Measurements from ENCODE around the gene WNT7B.

The WNT7B gene

DNA sequence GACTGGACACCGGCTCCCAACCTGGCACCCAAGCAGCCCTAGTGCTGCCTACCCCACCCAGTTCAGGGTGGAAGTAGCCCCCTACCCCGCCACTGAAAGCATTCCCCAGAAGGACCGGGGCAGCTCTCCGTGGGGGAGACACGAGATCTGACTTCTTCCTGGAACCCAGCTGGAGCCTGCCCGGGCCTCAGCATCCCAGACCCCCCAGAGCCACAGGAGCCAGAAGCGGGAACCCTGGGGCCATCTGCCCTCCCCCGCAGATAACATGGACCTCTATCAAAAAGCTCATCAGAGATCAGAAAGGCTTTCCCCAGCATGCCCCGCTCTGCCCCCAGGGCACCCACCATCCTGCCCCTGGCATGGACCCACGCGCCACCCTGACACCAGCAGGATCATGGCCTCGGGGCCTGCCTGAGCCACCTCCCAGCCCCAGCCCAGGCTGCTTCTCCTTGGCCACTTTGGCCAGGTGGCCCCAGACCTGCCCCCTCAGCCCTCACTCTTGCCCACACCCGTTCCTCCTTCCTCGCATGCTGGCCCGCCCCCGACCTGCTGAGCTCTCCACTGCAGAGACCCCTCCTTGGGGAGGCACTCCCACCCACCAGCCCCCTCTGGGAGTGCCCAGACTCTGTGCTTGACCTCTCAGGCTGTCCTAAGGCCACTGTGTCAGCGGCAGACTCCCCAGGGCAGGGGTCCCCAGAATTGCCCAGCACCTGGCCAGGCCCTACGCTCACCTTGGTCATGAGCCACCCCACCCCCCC lies 17.1 kb downstream of the WNT7B start:
- TF ChIP-seq, protein P1, sequence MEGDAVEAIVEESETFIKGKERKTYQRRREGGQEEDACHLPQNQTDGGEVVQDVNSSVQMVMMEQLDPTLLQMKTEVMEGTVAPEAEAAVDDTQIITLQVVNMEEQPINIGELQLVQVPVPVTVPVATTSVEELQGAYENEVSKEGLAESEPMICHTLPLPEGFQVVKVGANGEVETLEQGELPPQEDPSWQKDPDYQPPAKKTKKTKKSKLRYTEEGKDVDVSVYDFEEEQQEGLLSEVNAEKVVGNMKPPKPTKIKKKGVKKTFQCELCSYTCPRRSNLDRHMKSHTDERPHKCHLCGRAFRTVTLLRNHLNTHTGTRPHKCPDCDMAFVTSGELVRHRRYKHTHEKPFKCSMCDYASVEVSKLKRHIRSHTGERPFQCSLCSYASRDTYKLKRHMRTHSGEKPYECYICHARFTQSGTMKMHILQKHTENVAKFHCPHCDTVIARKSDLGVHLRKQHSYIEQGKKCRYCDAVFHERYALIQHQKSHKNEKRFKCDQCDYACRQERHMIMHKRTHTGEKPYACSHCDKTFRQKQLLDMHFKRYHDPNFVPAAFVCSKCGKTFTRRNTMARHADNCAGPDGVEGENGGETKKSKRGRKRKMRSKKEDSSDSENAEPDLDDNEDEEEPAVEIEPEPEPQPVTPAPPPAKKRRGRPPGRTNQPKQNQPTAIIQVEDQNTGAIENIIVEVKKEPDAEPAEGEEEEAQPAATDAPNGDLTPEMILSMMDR (IDR thresholded peaks at IDR 0.05; ENCODE audit: control extremely low read depth, extremely low read depth, low read depth, missing control alignments): no peak
- ChIA-PET CTCF (interaction anchor here (1.0 kb wide), 1 partner anchor 297 kb away, joined by 3 read pairs; no protein-coding TSS in a partner anchor), POLR2A (no interaction called here)
- DNase-seq (ENCODE audit: extremely low spot score): no peak

DNA sequence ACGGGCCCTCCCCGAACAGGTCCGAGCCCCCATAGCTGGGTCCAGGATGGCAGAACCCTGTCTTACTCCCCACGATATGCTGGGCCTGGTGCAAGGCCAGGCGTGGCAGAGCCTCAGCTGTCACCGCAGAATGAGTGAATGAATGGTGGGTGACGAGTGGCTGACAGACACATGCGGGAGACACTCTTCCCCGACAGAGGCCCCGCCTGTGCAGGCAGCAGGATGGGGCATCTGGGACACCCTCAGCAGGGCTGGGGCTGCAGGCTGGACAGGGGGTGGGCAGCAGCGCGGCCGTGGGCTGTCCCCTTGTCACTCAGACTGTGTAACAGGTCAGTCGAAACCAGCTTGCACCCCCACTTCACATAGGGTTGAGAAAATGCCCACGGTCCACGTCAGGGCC lies 18.0 kb downstream of the WNT7B start:
- ChIA-PET POLR2A (no interaction called here), CTCF (no interaction called here)
- TF ChIP-seq, protein P1 (IDR thresholded peaks at IDR 0.05; ENCODE audit: control extremely low read depth, extremely low read depth, low read depth, missing control alignments): no peak
- DNase-seq (ENCODE audit: extremely low spot score): no peak

DNA sequence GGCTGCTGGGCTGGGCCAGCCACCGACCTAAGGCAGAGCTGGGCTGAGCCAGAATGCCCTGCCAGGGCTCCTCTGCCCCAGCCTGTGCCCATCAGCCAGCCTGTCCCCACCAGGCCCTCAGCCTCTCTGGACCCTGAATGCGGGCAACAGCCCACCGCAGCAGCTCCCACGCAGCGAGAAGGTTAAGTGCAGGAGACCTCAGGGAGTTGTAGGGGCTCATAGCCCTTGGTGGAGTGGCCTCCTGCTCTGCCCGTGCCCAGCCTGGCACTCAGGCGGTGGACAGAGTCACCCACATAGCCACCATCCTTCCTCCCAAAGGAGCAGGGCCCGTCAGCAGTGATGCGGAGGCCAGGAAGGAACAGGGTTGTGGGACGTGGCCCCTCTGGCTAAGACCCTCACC lies 19.1 kb downstream of the WNT7B start:
- CTCF ChIA-PET: no interaction called here
- POLR2A ChIA-PET: no interaction called here
- TF ChIP-seq, protein P1 (IDR thresholded peaks at IDR 0.05; ENCODE audit: control extremely low read depth, extremely low read depth, low read depth, missing control alignments): no peak
- DNase-seq (ENCODE audit: extremely low spot score): no peak

DNA sequence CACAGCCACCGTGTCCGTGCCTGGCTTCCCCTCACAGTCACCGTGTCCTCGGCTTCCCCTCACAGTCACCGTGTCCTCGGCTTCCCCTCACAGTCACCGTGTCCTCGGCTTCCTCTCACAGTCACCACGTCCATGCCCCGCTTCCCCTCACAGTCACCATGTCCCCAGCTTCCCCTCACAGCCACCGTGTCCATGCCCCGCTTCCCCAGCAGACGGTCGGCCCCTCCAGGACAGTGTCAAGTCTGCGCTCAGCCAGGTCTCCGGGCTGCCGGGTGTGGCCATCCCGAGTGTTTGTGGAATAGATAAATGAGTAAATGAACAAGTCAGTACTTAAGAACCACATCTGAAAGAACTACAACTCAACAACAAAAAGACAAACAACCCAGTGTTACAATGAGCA lies 23.8 kb downstream of the WNT7B start:
- CTCF ChIA-PET: no interaction called here
- POLR2A ChIA-PET: no interaction called here
- no peak for DNase-seq (ENCODE audit: extremely low spot score)
- TF ChIP-seq, protein P1 (IDR thresholded peaks at IDR 0.05; ENCODE audit: control extremely low read depth, extremely low read depth, low read depth, missing control alignments): no peak

DNA sequence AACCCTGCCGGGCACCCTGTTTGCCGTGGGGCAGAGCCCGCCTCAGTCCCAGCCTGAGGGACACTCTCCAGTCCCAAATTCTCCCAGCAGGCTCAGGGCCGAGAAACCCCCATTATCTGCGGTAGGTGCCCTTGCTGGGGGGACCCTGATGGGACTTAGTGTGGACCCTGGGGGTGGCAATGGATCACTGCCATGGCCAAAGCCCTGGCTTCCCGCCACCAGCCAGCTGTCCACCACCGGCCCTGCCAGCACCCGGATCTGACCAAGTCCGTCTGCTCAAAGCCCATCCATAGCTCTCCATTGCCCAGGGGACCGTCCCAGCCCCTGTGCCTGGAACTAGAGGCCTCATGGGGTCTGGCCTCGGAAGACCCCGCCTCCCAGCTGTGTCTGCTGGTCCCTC lies 24.4 kb downstream of the WNT7B start:
- no peak for DNase-seq (ENCODE audit: extremely low spot score)
- CTCF ChIA-PET: interaction anchor here (1.0 kb wide), 1 partner anchor 25 kb away, joined by 3 read pairs; no protein-coding TSS in a partner anchor

DNA sequence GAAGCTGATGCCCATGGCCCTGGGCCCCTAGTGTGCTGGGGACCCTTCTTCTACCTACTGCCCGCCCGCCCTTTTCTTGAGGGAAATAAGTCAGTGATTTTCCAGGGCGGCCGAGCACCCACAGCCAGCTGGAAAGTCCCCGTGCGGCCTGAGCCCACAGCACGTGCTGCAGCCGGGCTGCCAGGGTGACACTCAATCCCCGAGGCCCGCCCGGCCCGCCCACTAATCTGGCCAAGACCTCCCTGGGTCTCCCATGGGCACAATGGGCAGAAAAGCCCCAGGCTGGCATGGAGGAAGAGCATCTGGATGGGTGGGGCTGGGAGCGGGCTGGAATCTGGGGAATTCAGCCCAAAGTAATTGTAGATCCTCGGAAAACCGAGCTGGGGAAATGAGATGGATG lies 24.8 kb downstream of the WNT7B start:
- TF ChIP-seq, protein P1 (IDR thresholded peaks at IDR 0.05; ENCODE audit: control extremely low read depth, extremely low read depth, low read depth, missing control alignments): no peak
- CTCF ChIA-PET: interaction anchor here (1.0 kb wide), 1 partner anchor 26 kb away, joined by 3 read pairs; no protein-coding TSS in a partner anchor

More for the DNA sequence above, 24.4 kb downstream of the WNT7B start:
- POLR2A ChIA-PET: no interaction called here
- TF ChIP-seq, protein P1 (IDR thresholded peaks at IDR 0.05; ENCODE audit: control extremely low read depth, extremely low read depth, low read depth, missing control alignments): no peak

More for the DNA sequence above, 24.8 kb downstream of the WNT7B start:
- POLR2A ChIA-PET: no interaction called here
- no peak for DNase-seq (ENCODE audit: extremely low spot score)
